ENCODE measurements around the gene EPS8L2.
A peak's percentile ranks its signal among the peaks of the same experiment; 100 is the strongest.
"Not testable (repeated sequence)": the region's sequence is repeated elsewhere in the genome, so short reads cannot be mapped to it uniquely, and the experiment has no call there.

The EPS8L2 gene

GRCh38 chr11:726278-727220 is 20.5 kb downstream of the EPS8L2 start:
- DNase-seq (ENCODE audit: low spot score) = no peak

- DNase-seq (ENCODE audit: low spot score) = no peak
These were observed 21.3 kb downstream of the EPS8L2 start for GRCh38 chr11:727281-727701.

GRCh38 chr11:727859-728748 is 22.1 kb downstream of the EPS8L2 start:
- DNase-seq (ENCODE audit: low spot score) = peak; percentile 85

- no peak for DNase-seq (ENCODE audit: low spot score)
These were observed 23.0 kb downstream of the EPS8L2 start for GRCh38 chr11:728901-729491.

GRCh38 chr11:729492-730074 is 23.6 kb downstream of the EPS8L2 start:
- DNase-seq (ENCODE audit: low spot score) = no peak

- no peak for DNase-seq (ENCODE audit: low spot score)
These were observed 27.0 kb downstream of the EPS8L2 start for GRCh38 chr11:733072-733471.

GRCh38 chr11:734541-734940 is 28.5 kb downstream of the EPS8L2 start:
- DNase-seq (ENCODE audit: low spot score) = not testable (repeated sequence)

- DNase-seq (ENCODE audit: low spot score) = no peak
These were observed 31.3 kb downstream of the EPS8L2 start for GRCh38 chr11:737366-737765.

GRCh38 chr11:737899-738298 is 31.9 kb downstream of the EPS8L2 start:
- DNase-seq (ENCODE audit: low spot score) = not testable (repeated sequence)

- no peak for DNase-seq (ENCODE audit: low spot score)
These were observed 36.1 kb downstream of the EPS8L2 start for GRCh38 chr11:742156-742546.

- DNase-seq (ENCODE audit: low spot score) = no peak
These were observed 36.7 kb downstream of the EPS8L2 start for GRCh38 chr11:742571-743201.

GRCh38 chr11:745428-745827 is 39.4 kb downstream of the EPS8L2 start:
- DNase-seq (ENCODE audit: low spot score) = no peak

- no peak for DNase-seq (ENCODE audit: low spot score)
These were observed 40.5 kb downstream of the EPS8L2 start for GRCh38 chr11:746289-747157.

GRCh38 chr11:747158-748006 is 41.4 kb downstream of the EPS8L2 start, which contains the start of gene TALDO1:
TALDO1 (plus strand) TSS chr11:747464; CDS start chr11:747482, 18 bp downstream.
- peak; percentile 94 for DNase-seq (ENCODE audit: low spot score)

GRCh38 chr11:748007-748359 is 42.0 kb downstream of the EPS8L2 start:
- DNase-seq (ENCODE audit: low spot score) = no peak

GRCh38 chr11:749731-750130 is 43.7 kb downstream of the EPS8L2 start:
- peak; percentile 12 for DNase-seq (ENCODE audit: low spot score)

GRCh38 chr11:760236-760635 is 54.2 kb downstream of the EPS8L2 start:
- no peak for DNase-seq (ENCODE audit: low spot score)

GRCh38 chr11:761526-762108 is 55.6 kb downstream of the EPS8L2 start:
- no peak for DNase-seq (ENCODE audit: low spot score)

- peak; percentile 49 for DNase-seq (ENCODE audit: low spot score)
These were observed 56.5 kb downstream of the EPS8L2 start for GRCh38 chr11:762421-763072.

Data from hematopoietic multipotent progenitor cell treated with erythropoietin and hydrocortisone succinate and interleukin-3 and kit ligand, for 15 days (in vitro differentiated cells).